ENCODE results near the gene SLC1A2.

SLC1A2 gene

DNA sequence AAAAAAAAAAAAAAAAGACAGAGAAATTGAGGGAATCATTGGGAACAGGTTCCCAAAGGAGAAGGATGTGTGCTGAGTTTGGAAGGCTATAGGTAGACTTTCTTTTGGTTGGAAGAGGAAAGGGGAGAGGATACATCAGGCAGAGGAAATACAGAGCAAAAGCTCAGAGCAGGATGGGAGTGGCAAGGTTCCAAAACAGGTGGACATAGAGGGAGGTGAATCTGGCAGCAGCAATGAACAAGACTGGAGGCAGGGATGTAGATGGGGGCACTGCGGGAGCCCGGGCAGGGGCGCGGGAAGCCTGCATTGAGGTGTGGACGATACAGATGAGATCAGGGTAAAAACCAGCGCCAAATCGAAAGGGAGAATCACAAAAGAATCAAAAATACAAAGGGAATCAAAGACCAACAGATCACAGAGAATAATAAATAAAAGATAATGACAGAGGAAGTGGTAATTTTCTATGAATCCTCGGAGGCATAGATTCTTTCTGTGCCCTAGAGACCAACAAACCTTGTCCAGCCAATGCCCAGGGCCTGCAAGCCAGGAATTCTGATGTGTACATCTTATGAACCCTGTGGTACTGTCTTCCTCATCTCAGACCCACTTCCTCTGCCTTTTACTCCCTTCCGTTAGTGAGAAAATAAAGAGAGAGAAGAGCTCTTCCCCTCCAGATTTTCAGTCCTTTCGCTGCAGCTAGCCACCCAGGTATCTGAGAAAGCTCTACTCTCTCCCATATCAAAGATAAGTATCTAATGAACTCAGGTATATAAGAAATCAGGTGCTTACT, 70.3 kb downstream of the SLC1A2 start:
- DNase-seq (ENCODE audit: extremely low read depth, low read depth) = no peak

DNA sequence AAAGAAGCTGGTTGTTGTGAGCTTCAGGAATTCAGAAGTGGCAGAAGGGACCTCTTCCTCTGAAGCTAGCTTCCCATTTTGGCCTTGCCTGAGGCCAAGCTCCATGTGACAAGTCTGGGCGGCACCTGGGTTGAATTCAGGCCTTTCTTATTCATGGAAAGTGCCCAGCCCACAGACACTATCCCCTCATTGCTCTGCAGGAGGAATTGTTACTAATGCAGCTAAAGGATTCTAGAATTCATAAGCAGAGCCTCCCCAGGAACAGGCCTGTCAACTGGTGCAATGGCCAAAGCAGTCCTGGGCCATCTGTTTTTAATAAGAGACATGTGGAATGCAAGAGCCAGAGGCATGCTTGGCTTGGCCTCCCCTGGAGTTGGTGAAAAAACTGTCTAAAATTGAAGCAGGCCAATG, 71.4 kb downstream of the SLC1A2 start:
- DNase-seq (ENCODE audit: extremely low read depth, low read depth) = peak; percentile 59
- TF ChIP-seq, protein P1, sequence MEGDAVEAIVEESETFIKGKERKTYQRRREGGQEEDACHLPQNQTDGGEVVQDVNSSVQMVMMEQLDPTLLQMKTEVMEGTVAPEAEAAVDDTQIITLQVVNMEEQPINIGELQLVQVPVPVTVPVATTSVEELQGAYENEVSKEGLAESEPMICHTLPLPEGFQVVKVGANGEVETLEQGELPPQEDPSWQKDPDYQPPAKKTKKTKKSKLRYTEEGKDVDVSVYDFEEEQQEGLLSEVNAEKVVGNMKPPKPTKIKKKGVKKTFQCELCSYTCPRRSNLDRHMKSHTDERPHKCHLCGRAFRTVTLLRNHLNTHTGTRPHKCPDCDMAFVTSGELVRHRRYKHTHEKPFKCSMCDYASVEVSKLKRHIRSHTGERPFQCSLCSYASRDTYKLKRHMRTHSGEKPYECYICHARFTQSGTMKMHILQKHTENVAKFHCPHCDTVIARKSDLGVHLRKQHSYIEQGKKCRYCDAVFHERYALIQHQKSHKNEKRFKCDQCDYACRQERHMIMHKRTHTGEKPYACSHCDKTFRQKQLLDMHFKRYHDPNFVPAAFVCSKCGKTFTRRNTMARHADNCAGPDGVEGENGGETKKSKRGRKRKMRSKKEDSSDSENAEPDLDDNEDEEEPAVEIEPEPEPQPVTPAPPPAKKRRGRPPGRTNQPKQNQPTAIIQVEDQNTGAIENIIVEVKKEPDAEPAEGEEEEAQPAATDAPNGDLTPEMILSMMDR (IDR thresholded peaks at IDR 0.05; ENCODE audit: low read depth, low read length) = no peak

More for the DNA sequence above, 70.3 kb downstream of the SLC1A2 start:
- TF ChIP-seq, protein P1 (IDR thresholded peaks at IDR 0.05; ENCODE audit: low read depth, low read length) = no peak

DNA sequence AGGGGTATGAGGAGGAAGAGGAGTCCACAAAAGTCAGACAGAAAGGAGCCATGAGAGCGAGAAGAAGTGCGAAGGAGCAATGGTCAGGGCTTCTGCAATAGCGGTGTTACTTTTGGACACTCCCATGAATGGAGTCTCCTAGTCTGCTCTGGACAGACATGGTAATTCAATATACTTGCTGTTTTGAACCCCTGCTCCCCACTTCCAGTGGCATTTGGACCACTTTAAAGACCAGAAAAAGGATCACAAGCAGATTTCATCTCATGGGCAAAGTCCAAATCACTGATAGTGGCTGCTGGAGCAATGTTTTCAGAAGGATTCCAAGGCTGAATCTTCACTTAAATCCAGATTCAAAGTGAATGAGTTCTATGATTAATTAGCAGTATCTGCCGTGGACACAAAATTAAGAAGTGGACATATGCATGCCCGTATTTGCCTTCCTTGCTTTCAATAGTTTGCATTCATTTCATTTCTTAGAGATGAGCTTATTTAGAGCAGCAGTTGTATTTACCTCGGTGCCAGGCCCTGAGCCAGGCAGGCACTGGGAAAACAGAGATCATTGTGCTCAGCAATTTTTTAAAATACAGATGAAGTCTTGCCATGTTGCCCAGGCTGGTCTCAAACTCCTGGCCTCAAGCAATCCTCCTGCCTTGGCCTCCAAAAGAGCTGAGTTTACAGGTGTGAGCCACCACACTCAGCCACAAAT, 72.0 kb downstream of the SLC1A2 start:
- no peak for DNase-seq (ENCODE audit: extremely low read depth, low read depth)
- TF ChIP-seq, protein P1 (IDR thresholded peaks at IDR 0.05; ENCODE audit: low read depth, low read length) = no peak

DNA sequence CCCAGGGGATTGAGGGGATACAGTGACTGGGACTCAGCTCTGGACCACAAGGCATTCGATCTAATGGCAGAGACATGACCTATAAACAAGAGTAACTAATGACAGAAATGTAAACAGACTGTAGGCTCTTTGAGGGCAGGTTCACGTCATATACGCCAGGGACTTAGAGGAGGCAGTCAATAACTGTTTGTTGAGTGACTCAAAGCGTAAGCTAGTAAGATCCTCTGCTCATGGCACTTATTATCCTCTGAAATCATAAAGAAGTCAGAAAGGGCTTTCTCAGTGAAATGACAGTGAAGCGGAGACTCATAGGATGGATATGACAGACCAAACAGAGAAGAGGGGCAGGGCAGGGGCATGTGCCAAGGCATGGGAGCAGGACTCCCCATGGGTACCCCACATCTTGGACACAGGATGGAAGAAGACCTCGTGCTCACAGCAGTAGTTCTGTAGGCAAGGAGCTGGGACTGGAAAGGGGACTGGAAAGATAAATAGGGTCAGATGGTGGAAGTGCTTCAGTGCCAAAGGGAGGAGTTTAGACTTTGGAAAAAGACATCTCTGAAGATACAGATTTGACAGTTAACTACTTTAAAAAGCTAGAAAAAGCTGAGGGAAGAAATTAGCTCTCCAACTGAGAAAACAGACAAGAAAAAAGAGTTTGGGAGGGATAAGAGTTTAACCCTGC, 72.7 kb downstream of the SLC1A2 start:
- TF ChIP-seq, protein P1 (IDR thresholded peaks at IDR 0.05; ENCODE audit: low read depth, low read length) = no peak
- DNase-seq (ENCODE audit: extremely low read depth, low read depth) = no peak

DNA sequence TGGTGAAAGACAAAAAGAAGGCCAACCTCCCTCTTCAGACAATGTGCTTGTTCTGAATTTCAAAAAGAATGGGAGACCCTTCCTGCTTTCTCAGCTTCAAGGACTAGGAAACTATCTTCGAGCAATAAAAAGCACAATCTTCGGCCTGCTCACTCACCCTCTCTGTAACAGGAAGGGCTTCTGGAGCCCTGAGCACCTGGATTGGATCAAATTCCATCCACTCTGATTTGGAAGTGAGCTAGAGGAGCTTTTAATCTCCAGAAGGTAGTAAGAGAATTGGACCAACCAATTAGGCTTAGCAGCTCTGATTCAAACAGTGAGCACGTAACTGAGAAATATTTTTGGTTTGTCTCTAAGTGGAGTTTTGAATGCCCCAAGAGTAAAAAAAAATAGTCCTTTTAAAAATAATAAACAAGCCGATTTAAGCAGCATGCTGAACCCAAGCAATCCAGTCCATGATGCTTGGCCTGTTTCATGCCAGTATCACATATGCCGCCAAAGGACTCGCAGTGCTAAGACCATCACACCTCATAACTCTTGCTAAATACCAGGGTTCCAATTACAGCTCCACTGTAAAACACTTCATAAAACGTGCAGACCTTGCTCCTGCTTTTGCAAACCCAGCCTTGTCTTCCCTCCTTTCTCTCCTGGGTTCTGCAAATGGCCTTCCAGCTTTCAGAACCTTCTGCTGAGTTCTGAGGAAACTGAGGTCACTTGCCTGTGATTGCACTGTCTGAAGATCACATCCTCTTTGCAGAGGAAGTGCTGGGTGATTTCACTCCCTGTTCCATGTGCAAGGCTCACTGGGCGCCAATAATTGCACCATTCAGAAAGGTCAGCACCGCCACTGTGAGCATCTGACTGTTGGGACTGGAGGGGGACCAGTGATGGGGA, 74.4 kb downstream of the SLC1A2 start:
- no peak for DNase-seq (ENCODE audit: extremely low read depth, low read depth)
- TF ChIP-seq, protein P1 (IDR thresholded peaks at IDR 0.05; ENCODE audit: low read depth, low read length) = no peak

DNA sequence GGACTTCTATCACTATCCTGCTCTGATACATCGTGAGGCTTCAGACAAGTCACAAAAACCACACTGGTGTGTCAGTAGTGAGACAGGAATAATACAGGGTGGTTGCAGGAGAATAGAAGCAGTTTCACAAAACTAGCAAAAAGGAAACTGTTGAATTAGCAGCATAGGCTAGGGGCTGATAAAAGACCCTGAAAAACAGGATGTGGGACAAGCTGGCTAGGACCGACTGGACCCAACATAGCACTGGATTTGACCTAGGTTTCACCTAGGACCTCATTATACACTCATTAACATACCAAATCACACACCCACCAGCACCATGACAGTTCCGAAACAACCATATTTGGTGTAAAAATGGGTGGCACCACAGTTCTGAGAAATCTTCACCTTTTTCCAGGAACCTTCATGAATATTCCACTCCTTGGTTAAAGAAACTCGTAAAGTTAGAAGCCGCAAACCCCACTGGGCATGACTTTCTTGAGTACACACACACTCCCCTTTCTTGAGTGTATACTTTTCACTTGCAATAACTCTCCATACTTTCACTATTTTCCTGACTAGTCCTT, 76.2 kb downstream of the SLC1A2 start:
- TF ChIP-seq, protein P1 (IDR thresholded peaks at IDR 0.05; ENCODE audit: low read depth, low read length) = no peak
- DNase-seq (ENCODE audit: extremely low read depth, low read depth) = no peak

Data from AG09319 (cell line).